H9 (cell line): Measurements from ENCODE around the gene ATG4B. TPM values are rescaled to one million over a fixed set of nuclear protein-coding genes. Genes with fewer than 3 reads are reported as not detected.

Experiments used
- DNase-seq: peaks from one replicate; pipeline ENCODE4 v3.0.0-alpha.2; 2017
- H2AFZ ChIP-seq: one replicate; pipeline ENCODE4 v1.6.1; 2013; ENCODE audit warnings: mild to moderate bottlenecking, low read length, control low read depth, moderate library complexity
- H2AK5ac ChIP-seq: 2 replicates; pipeline ENCODE4 v1.6.1; 2013; ENCODE audit warnings: low read length, control low read depth, mixed read lengths; ENCODE audit not compliant: insufficient read length
- H2BK120ac ChIP-seq: one replicate; pipeline ENCODE4 v1.6.1; 2013; ENCODE audit warnings: low read depth, mild to moderate bottlenecking, low read length, control low read depth, inconsistent platforms; ENCODE audit not compliant: poor library complexity, severe bottlenecking
- H2BK12ac ChIP-seq: 2 replicates; pipeline ENCODE4 v1.6.1; 2013; ENCODE audit warnings: low read length, control low read depth, mixed read lengths, low read depth; ENCODE audit not compliant: insufficient read length
- H2BK15ac ChIP-seq: 2 replicates; pipeline ENCODE4 v1.6.1; 2013; ENCODE audit warnings: low read depth, low read length, control low read depth
- H2BK20ac ChIP-seq: one replicate; pipeline ENCODE4 v1.6.1; 2013; ENCODE audit warnings: low read depth, mild to moderate bottlenecking, low read length, control low read depth, inconsistent platforms; ENCODE audit not compliant: poor library complexity, severe bottlenecking
- H2BK5ac ChIP-seq: 2 replicates; pipeline ENCODE4 v1.6.1; 2013; ENCODE audit warnings: low read length, control low read depth, mixed read lengths; ENCODE audit not compliant: insufficient read length
- H3K14ac ChIP-seq: 2 replicates; pipeline ENCODE4 v1.6.1; 2013; ENCODE audit warnings: low read length, control low read depth; ENCODE audit not compliant: insufficient read depth
- H3K18ac ChIP-seq: 2 replicates; pipeline ENCODE4 v1.6.1; 2013; ENCODE audit warnings: low read depth, mild to moderate bottlenecking, mixed read lengths, low read length, control low read depth; ENCODE audit not compliant: insufficient read length
- H3K23ac ChIP-seq: 2 replicates; pipeline ENCODE4 v1.6.1; 2013; ENCODE audit warnings: low read length, control low read depth, mixed read lengths, low read depth; ENCODE audit not compliant: insufficient read length
- H3K23me2 ChIP-seq: 2 replicates; pipeline ENCODE4 v1.6.1; 2013; ENCODE audit warnings: low read depth, mild to moderate bottlenecking, mixed read lengths, low read length, control low read depth; ENCODE audit not compliant: insufficient read length, poor library complexity, severe bottlenecking
- H3K27ac ChIP-seq: 2 replicates; pipeline ENCODE4 v1.5.1; 2013; ENCODE audit warnings: low read length, control low read depth, mixed read lengths, low read depth; ENCODE audit not compliant: insufficient read length
- H3K27me3 ChIP-seq: 2 replicates; pipeline ENCODE4 v1.6.1; 2013; ENCODE audit warnings: low read length, control low read depth, inconsistent platforms; ENCODE audit not compliant: insufficient read depth
- H3K4ac ChIP-seq: 2 replicates; pipeline ENCODE4 v1.6.1; 2013; ENCODE audit warnings: low read depth, mild to moderate bottlenecking, control low read depth, inconsistent platforms, low read length, moderate library complexity
- H3K4me1 ChIP-seq: 2 replicates; pipeline ENCODE4 v1.6.1; 2013; ENCODE audit warnings: low read length, control low read depth, inconsistent platforms; ENCODE audit not compliant: insufficient read depth
- H3K4me2 ChIP-seq: 2 replicates; pipeline ENCODE4 v1.6.1; 2013; ENCODE audit warnings: low read length, control low read depth, mixed read lengths; ENCODE audit not compliant: insufficient read length, insufficient read depth
- H3K56ac ChIP-seq: 2 replicates; pipeline ENCODE4 v1.6.1; 2013; ENCODE audit warnings: low read depth, mild to moderate bottlenecking, mixed read lengths, low read length, control low read depth; ENCODE audit not compliant: insufficient read length
- H3K79me1 ChIP-seq: 2 replicates; pipeline ENCODE4 v1.6.1; 2013; ENCODE audit warnings: low read depth, mild to moderate bottlenecking, moderate library complexity, low read length, control low read depth, inconsistent platforms; ENCODE audit not compliant: insufficient read depth, poor library complexity, severe bottlenecking
- H3K79me2 ChIP-seq: 2 replicates; pipeline ENCODE4 v1.6.1; 2013; ENCODE audit warnings: low read length, control low read depth, inconsistent platforms; ENCODE audit not compliant: insufficient read depth
- H3K9ac ChIP-seq: 2 replicates; pipeline ENCODE4 v1.6.1; 2013; ENCODE audit warnings: low read length, control low read depth, mixed read lengths; ENCODE audit not compliant: insufficient read length; ENCODE audit errors: extremely low read depth
- H3K9me3 ChIP-seq: one replicate; pipeline ENCODE4 v1.6.1; 2013; ENCODE audit warnings: low read depth, low read length, inconsistent platforms; ENCODE audit not compliant: control insufficient read depth
- H3T11ph ChIP-seq: one replicate; pipeline ENCODE4 v1.6.1; 2013; ENCODE audit warnings: mild to moderate bottlenecking, low read length, control low read depth, inconsistent platforms
- H4K20me1 ChIP-seq: one replicate; pipeline ENCODE4 v1.6.1; 2013; ENCODE audit not compliant: control insufficient read depth, insufficient read length, insufficient read depth
- H4K5ac ChIP-seq: 2 replicates; pipeline ENCODE4 v1.6.1; 2013; ENCODE audit warnings: low read depth, mild to moderate bottlenecking, mixed read lengths, low read length, control low read depth; ENCODE audit not compliant: insufficient read length
- H4K8ac ChIP-seq: replicated peaks from 2 replicates; pipeline ENCODE4 v1.6.1; 2013; ENCODE audit warnings: low read length, control low read depth, mixed read lengths, low read depth; ENCODE audit not compliant: insufficient read length
- H4K91ac ChIP-seq: 2 replicates; pipeline ENCODE4 v1.6.1; 2013; ENCODE audit warnings: low read depth, mild to moderate bottlenecking, moderate library complexity, mixed read lengths, low read length, control low read depth; ENCODE audit not compliant: insufficient read length
- H3K27ac Mint-ChIP-seq, 3 experiments: 2 replicates in 2 of 3; 3 replicates in 1 of 3; pipeline ENCODE4 v1.8.0; 2020 to 2021; ENCODE audit warnings: mixed read lengths in 3 of 3, mild to moderate bottlenecking in 1 of 3, moderate library complexity in 1 of 3
- H3K27me3 Mint-ChIP-seq: 2 replicates; pipeline ENCODE4 v1.8.0; 2021; ENCODE audit warnings: low read depth, mild to moderate bottlenecking, moderate library complexity, mixed read lengths
- H3K36me3 Mint-ChIP-seq, 3 experiments: 2 replicates in 2 of 3; 3 replicates in 1 of 3; pipeline ENCODE4 v1.8.0; 2020 to 2021; ENCODE audit warnings: low read depth in 3 of 3, mixed read lengths in 3 of 3; ENCODE audit not compliant: insufficient read depth in 1 of 3
- H3K4me1 Mint-ChIP-seq, 2 experiments: 2 replicates each; pipeline ENCODE4 v1.8.0; 2020; ENCODE audit warnings: mixed read lengths in 2 of 2
- H3K4me3 Mint-ChIP-seq, 2 experiments: 2 replicates in 1 of 2; 3 replicates in 1 of 2; pipeline ENCODE4 v1.8.0; 2020 to 2021; ENCODE audit warnings: mild to moderate bottlenecking in 2 of 2, mixed read lengths in 2 of 2, moderate library complexity in 1 of 2
- H3K9me3 Mint-ChIP-seq, 2 experiments: 2 replicates in 1 of 2; 3 replicates in 1 of 2; pipeline ENCODE4 v1.8.0; 2020; ENCODE audit warnings: mild to moderate bottlenecking in 2 of 2, mixed read lengths in 2 of 2, moderate library complexity in 1 of 2
- WGBS: extraction: QIAGEN DNeasy Blood & Tissue Kit; methylation state at CpG from one replicate; pipeline ENCODE4 v1.1.7; 2013; ENCODE audit warnings: missing lambda C conversion rate, low lambda C conversion rate, mixed read lengths; ENCODE audit not compliant: insufficient read length; ENCODE audit errors: extremely low coverage; 5-methylcytosine and 5-hydroxymethylcytosine counted together
- total RNA-seq: library from RNA; stranded (reverse); gene quantifications from 2 replicates; pipeline ENCODE4 v1.2.1, GENCODE V29; 2021
- TF ChIP-seq, protein P1 (sequence below): fragments of 200-600 bp; sonication (generic); conservative IDR thresholded peaks from 3 replicates; pipeline ENCODE4 v1.8.0; 2021; ENCODE audit warnings: antibody characterized with exemption, mild to moderate bottlenecking

The ATG4B gene
- total RNA-seq, 1 experiment from 2014 or later: 105 TPM

DNA sequence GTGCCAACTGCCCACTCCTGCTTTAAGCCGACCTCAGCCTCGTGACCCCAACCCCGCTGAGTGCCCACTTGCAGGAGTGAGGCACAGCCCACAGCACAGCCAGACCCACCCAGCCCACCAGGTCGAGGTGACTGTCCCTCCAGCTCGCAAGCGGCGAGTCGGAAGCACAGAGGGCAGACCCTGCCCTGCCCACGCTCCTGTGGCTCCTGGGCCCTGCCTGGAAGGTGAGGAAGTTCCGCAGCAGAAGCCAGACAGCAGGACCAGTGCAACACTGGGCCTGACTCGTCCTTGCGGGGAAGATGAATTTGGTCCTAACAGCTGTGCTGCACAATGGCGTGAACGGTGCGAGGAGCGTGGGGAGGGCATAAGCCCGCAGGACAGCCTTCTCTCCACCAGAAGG, 39.2 kb downstream of the ATG4B start:
- H4K91ac ChIP-seq: no peak overlapping the region
- no peaks in the 10 kb centered on the region for H4K20me1 ChIP-seq
- H3K79me2 ChIP-seq: no peaks in the 10 kb centered on the region
- no peak overlapping the region for H3K9ac ChIP-seq
- no peaks in the 10 kb centered on the region for H3K79me1 ChIP-seq
- Mint-ChIP-seq H3K4me3 (no peak overlapping the region; a peak in 1 of 5 replicates), H3K9me3 (no peaks in the 10 kb centered on the region), H3K27me3 (no peaks in the 10 kb centered on the region), H3K4me1 (peaks cover 0 to 2% of the 10 kb centered on the region in 2 experiments; a peak in 2 of 4 replicates), H3K27ac (no peak overlapping the region; a peak in 1 of 7 replicates), H3K36me3 (peaks cover 23 to 79% (median 62%) of the 10 kb centered on the region in 3 experiments)
- no peak overlapping the region for H3K18ac ChIP-seq
- H2BK20ac ChIP-seq: no peak overlapping the region
- H3K27ac ChIP-seq: no peak overlapping the region
- H3K14ac ChIP-seq: no peak overlapping the region
- no peak overlapping the region for H2BK15ac ChIP-seq
- H2AFZ ChIP-seq: no peak overlapping the region
- no peak overlapping the region for H2BK120ac ChIP-seq
- H3T11ph ChIP-seq: no peak overlapping the region
- no peak overlapping the region for H2BK5ac ChIP-seq
- no peak overlapping the region for H2AK5ac ChIP-seq
- TF ChIP-seq, protein P1, sequence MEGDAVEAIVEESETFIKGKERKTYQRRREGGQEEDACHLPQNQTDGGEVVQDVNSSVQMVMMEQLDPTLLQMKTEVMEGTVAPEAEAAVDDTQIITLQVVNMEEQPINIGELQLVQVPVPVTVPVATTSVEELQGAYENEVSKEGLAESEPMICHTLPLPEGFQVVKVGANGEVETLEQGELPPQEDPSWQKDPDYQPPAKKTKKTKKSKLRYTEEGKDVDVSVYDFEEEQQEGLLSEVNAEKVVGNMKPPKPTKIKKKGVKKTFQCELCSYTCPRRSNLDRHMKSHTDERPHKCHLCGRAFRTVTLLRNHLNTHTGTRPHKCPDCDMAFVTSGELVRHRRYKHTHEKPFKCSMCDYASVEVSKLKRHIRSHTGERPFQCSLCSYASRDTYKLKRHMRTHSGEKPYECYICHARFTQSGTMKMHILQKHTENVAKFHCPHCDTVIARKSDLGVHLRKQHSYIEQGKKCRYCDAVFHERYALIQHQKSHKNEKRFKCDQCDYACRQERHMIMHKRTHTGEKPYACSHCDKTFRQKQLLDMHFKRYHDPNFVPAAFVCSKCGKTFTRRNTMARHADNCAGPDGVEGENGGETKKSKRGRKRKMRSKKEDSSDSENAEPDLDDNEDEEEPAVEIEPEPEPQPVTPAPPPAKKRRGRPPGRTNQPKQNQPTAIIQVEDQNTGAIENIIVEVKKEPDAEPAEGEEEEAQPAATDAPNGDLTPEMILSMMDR: no peak
- H3K9me3 ChIP-seq: no peaks in the 10 kb centered on the region
- H2BK12ac ChIP-seq: no peak overlapping the region
- no peaks in the 10 kb centered on the region for H3K4me1 ChIP-seq
- H4K8ac ChIP-seq: no peak overlapping the region
- no CpG with 5 or more reads among the region's 17 CpGs for WGBS
- H3K23ac ChIP-seq: no peak overlapping the region
- no peaks in the 10 kb centered on the region for H3K27me3 ChIP-seq
- H4K5ac ChIP-seq: no peak overlapping the region
- no peak overlapping the region for H3K4me2 ChIP-seq
- no peak overlapping the region for H3K4ac ChIP-seq
- no peak overlapping the region for H3K56ac ChIP-seq
- DNase-seq: no peak
- H3K23me2 ChIP-seq: no peaks in the 10 kb centered on the region
